ENCODE data around the gene ZNF622.

- TF ChIP-seq POLR2A (IDR thresholded peaks at IDR 0.05), result no peak
- TF ChIP-seq, protein P1, sequence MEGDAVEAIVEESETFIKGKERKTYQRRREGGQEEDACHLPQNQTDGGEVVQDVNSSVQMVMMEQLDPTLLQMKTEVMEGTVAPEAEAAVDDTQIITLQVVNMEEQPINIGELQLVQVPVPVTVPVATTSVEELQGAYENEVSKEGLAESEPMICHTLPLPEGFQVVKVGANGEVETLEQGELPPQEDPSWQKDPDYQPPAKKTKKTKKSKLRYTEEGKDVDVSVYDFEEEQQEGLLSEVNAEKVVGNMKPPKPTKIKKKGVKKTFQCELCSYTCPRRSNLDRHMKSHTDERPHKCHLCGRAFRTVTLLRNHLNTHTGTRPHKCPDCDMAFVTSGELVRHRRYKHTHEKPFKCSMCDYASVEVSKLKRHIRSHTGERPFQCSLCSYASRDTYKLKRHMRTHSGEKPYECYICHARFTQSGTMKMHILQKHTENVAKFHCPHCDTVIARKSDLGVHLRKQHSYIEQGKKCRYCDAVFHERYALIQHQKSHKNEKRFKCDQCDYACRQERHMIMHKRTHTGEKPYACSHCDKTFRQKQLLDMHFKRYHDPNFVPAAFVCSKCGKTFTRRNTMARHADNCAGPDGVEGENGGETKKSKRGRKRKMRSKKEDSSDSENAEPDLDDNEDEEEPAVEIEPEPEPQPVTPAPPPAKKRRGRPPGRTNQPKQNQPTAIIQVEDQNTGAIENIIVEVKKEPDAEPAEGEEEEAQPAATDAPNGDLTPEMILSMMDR (IDR thresholded peaks at IDR 0.05), result no peak
Measured at GRCh38 chr5:16427587-16427986, 38.0 kb downstream of the ZNF622 start.
